ENCODE measurements around the gene ARL14EP.

Gene ARL14EP

GRCh38 chr11:30364139-30364836 lies 41.4 kb downstream of the ARL14EP start:
- Histone ChIP-seq H3K27ac (ENCODE audit: low read depth, low read length) (no peak overlapping the region), H3K9ac (ENCODE audit: low read length) (no peak overlapping the region), H3K9me3 (ENCODE audit: insufficient read depth, low read length) (no peaks in the 10 kb centered on the region), H3K27me3 (ENCODE audit: low read length) (no peaks in the 10 kb centered on the region), H3K36me3 (ENCODE audit: low read length) (no peaks in the 10 kb centered on the region), H4K20me1 (ENCODE audit: low read depth, low read length) (no peaks in the 10 kb centered on the region), H2AFZ (ENCODE audit: low read depth, low read length, severe bottlenecking) (no peak overlapping the region), H3K79me2 (ENCODE audit: insufficient read depth, low read length) (no peaks in the 10 kb centered on the region), H3K4me3 (ENCODE audit: insufficient read depth, low read length, poor library complexity, severe bottlenecking) (no peak overlapping the region), H3F3A (ENCODE audit: insufficient read depth) (no peaks in the 10 kb centered on the region), H3K4me2 (ENCODE audit: low read depth, low read length, poor library complexity, severe bottlenecking) (no peak overlapping the region), H3K9me2 (replicated peaks; ENCODE audit: insufficient read depth, low read length) (no peaks in the 10 kb centered on the region)
- TF ChIP-seq CTCF (IDR thresholded peaks at IDR 0.05; ENCODE audit: insufficient read depth, low read length, poor library complexity, severe bottlenecking) (no peak), EZH2phosphoT487 (conservative IDR thresholded peaks at IDR 0.05; ENCODE audit: low read length) (no peak)

- Histone ChIP-seq H4K20me1 (ENCODE audit: low read depth, low read length) (no peaks in the 10 kb centered on the region), H3K36me3 (ENCODE audit: low read length) (no peaks in the 10 kb centered on the region), H2AFZ (ENCODE audit: low read depth, low read length, severe bottlenecking) (no peak overlapping the region), H3F3A (ENCODE audit: insufficient read depth) (no peaks in the 10 kb centered on the region), H3K27me3 (ENCODE audit: low read length) (no peaks in the 10 kb centered on the region), H3K9me2 (replicated peaks; ENCODE audit: insufficient read depth, low read length) (no peaks in the 10 kb centered on the region), H3K9ac (ENCODE audit: low read length) (no peak overlapping the region), H3K27ac (ENCODE audit: low read depth, low read length) (no peak overlapping the region), H3K9me3 (ENCODE audit: insufficient read depth, low read length) (no peaks in the 10 kb centered on the region), H3K4me2 (ENCODE audit: low read depth, low read length, poor library complexity, severe bottlenecking) (no peak overlapping the region), H3K79me2 (ENCODE audit: insufficient read depth, low read length) (no peaks in the 10 kb centered on the region), H3K4me3 (ENCODE audit: insufficient read depth, low read length, poor library complexity, severe bottlenecking) (no peak overlapping the region)
- TF ChIP-seq CTCF (IDR thresholded peaks at IDR 0.05; ENCODE audit: insufficient read depth, low read length, poor library complexity, severe bottlenecking) (no peak), EZH2phosphoT487 (conservative IDR thresholded peaks at IDR 0.05; ENCODE audit: low read length) (no peak)
Observed at GRCh38 chr11:30364837-30365482, 42.1 kb downstream of the ARL14EP start.

GRCh38 chr11:30365793-30366517 lies 43.1 kb downstream of the ARL14EP start:
- Histone ChIP-seq H3K9me2 (replicated peaks; ENCODE audit: insufficient read depth, low read length) (no peaks in the 10 kb centered on the region), H3K27me3 (ENCODE audit: low read length) (no peaks in the 10 kb centered on the region), H3K79me2 (ENCODE audit: insufficient read depth, low read length) (no peaks in the 10 kb centered on the region), H2AFZ (ENCODE audit: low read depth, low read length, severe bottlenecking) (no peak overlapping the region), H3K4me2 (ENCODE audit: low read depth, low read length, poor library complexity, severe bottlenecking) (no peak overlapping the region), H3K27ac (ENCODE audit: low read depth, low read length) (no peak overlapping the region), H3K4me3 (ENCODE audit: insufficient read depth, low read length, poor library complexity, severe bottlenecking) (no peak overlapping the region), H3K9me3 (ENCODE audit: insufficient read depth, low read length) (no peaks in the 10 kb centered on the region), H3F3A (ENCODE audit: insufficient read depth) (no peaks in the 10 kb centered on the region), H4K20me1 (ENCODE audit: low read depth, low read length) (no peaks in the 10 kb centered on the region), H3K9ac (ENCODE audit: low read length) (no peak overlapping the region), H3K36me3 (ENCODE audit: low read length) (no peaks in the 10 kb centered on the region)
- TF ChIP-seq CTCF (IDR thresholded peaks at IDR 0.05; ENCODE audit: insufficient read depth, low read length, poor library complexity, severe bottlenecking): no peak
- no peak for TF ChIP-seq EZH2phosphoT487 (conservative IDR thresholded peaks at IDR 0.05; ENCODE audit: low read length)

Measured in SU-DHL-6 (cell line).